CD4-positive, alpha-beta T cell treated with Interleukin-1 beta for 1 hour (primary cell): ENCODE measurements around the gene FRMPD4.

Experiments used
- DNase-seq, 2 donors: peaks; one replicate each; pipeline ENCODE4 v3.0.0-alpha.2; 2020 to 2022

FRMPD4 gene

GRCh38 chrX:12372111-12372510, 233.8 kb downstream of the FRMPD4 start:
- no peak for DNase-seq

DNA sequence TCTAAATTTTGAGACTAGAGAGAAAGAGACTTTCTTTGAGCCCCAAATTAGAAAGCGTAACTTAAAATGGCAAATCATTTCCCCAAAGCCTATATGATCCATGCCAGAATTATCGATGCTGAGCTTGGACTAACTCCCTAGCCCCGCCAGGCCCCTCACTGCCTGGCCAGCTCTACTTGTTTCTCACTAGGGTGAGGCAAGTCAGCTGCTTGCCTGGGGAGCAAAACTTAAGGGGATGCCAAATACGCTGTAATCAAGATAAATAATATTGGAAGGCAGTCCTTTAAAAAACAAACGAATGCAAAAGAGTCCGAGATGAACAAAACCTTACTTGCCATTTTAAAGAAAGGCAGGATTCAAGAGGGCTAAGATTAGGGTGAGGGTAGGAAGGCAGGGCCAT, 236.0 kb downstream of the FRMPD4 start:
- no peak for DNase-seq

GRCh38 chrX:12378253-12378652, 240.0 kb downstream of the FRMPD4 start:
- no peak for DNase-seq

- DNase-seq: no peak
These were observed 240.4 kb downstream of the FRMPD4 start for GRCh38 chrX:12378706-12379105.

GRCh38 chrX:12379671-12380070, 241.4 kb downstream of the FRMPD4 start:
- no peak for DNase-seq

GRCh38 chrX:12383196-12383595, 244.9 kb downstream of the FRMPD4 start:
- DNase-seq: no peak

- no peak for DNase-seq
These were observed 252.0 kb downstream of the FRMPD4 start for GRCh38 chrX:12390301-12390700.

DNA sequence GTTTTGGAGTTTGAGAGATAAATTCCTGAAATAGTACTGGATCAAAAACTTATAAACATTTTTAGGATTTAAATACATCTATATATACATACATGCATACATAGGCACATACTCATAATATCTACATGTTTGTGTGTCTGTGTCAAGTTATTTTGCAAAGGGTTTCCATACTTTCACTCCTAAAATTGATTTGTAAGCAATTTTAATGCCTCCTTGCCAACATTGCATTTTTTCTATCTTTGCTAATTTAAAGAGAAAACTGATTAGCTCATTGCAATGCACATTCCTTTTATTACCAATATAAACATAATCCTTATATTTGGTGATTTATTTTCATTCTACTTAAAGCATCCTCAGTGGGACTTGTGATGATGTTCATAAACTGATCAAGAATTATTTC, 258.3 kb downstream of the FRMPD4 start:
- no peak for DNase-seq

DNA sequence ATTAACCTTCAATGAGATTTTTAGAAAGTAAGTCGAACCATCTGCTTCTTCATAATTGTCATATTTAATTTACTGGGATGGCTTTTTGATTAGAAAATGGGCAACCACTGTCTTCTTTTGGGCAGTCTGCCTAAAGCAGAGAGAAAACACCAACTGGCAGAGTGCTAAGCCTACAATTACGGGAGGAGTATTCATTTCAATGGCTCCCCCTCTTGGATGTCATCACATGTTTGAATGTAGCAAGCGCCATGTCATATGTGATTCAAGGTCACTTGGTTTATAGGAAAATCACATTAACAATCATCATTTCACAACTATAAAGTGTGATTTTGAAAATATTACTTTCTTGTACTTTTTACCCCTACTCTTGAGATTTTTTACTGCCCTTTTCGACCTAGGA, 261.9 kb downstream of the FRMPD4 start:
- no peak for DNase-seq

- DNase-seq: no peak
These were observed 263.0 kb downstream of the FRMPD4 start for GRCh38 chrX:12401252-12401651.

DNA sequence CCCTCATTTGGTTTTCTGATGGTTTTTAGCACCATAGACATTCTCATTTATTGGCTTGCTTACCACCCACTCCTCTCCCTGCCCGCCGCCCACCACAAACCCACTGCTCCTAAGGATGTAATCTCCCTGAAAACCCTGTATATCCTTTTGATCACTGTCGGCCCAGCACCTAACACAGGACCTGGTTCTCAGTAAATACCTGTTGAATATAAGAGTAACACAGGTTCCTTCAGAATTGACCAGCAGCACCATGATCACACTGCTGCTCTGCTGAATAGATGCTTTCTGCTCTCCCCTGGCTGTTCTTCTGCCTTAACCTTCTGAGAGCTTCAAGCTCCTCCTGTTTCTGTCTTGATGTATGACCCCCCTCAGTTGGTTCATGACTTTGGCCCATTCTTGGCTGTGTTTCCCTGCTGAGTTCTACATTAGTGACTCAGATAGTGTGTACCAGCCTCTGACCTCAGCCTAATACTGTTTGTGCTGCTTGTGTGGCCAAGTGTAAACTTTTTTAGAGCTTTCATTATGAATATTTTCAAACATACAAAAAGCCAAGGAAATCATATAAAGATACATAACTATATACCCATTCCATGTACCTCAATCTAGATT, 265.3 kb downstream of the FRMPD4 start:
- no peak for DNase-seq

DNA sequence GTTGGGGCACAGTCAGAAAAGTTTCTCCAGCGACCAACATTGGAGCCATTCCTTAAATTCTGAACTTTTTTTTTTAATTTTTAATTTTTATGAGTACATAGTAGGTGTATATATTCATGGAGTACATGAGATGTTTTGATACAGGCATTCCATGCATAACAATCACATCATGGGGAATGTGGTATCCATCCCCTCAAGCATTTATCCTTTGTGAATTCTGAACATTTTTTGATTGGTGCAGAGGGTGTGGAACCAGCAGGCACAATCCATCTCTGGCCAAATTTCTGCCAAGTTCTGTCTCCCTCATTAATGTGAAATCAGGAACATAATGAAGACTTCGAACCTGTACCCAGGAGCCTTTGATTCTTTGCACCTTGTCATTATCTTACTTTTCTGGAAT, 267.0 kb downstream of the FRMPD4 start:
- DNase-seq: no peak

- no peak for DNase-seq
These were observed 272.2 kb downstream of the FRMPD4 start for GRCh38 chrX:12410523-12410922.

DNA sequence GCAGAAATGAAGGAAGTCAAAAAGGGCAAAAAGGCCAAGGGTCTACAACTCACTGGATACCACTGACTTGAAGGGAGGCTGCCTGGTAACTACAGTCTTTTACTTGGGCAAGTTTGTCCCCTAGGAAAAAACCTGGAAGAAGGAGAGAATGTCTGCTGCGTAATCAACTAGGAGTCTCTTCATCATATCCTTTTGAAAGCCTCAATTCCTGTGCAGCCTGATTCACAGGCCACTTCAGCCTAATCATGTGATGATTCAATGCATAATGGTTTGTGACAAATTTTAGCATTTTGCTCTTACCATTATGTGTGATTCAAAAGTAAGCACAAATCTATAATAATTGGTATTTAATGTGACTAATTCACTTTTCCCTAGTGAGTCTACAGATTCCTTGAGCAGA, 273.6 kb downstream of the FRMPD4 start:
- no peak for DNase-seq

- no peak for DNase-seq
These were observed 274.3 kb downstream of the FRMPD4 start for GRCh38 chrX:12412561-12412960.

- no peak for DNase-seq
These were observed 281.3 kb downstream of the FRMPD4 start for GRCh38 chrX:12419591-12419990.

GRCh38 chrX:12421918-12422317, 283.6 kb downstream of the FRMPD4 start:
- DNase-seq: no peak

GRCh38 chrX:12423346-12423745, 285.1 kb downstream of the FRMPD4 start:
- no peak for DNase-seq

- DNase-seq: no peak
These were observed 287.2 kb downstream of the FRMPD4 start for GRCh38 chrX:12425496-12425895.

DNA sequence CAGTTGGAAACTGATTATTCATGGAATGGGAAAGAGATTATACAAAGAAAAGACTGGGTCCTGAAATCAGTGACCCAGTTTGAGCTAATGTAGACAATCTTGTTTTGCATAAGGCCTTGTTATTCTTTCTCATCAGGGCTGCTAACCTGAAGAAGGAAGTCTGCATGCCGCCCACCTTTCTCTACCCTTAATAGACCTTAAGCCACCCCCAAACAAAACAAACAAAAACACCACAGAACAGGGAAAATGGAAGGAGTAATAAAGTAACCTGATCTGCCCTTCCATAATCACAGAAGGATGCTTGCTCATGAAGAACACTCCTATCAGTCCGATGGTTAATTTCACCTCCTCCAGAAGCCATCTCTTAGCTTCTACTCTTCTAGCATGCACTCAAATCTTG, 288.1 kb downstream of the FRMPD4 start:
- DNase-seq: no peak

- DNase-seq: no peak
These were observed 296.2 kb downstream of the FRMPD4 start for GRCh38 chrX:12434493-12434892.

DNA sequence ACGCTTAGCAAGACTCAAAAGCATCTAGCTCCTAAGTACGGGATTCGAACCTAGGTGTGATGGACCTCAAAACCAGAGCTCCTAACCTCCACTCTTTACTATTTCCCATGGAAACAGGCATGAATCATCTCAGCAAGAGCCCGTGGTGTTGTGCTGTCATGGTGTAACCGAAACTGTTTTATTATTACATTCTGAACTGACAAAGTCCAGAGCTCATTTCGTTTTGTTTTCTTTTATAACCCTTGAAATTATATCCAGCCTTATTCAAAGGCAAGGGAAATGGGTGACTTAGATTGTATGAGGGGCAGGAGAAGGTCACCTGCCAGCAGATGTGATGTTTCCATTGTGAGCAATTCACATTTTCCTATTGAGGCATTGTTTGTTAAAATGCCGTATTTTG, 301.1 kb downstream of the FRMPD4 start:
- no peak for DNase-seq

- no peak for DNase-seq
These were observed 302.0 kb downstream of the FRMPD4 start for GRCh38 chrX:12440246-12440645.

DNA sequence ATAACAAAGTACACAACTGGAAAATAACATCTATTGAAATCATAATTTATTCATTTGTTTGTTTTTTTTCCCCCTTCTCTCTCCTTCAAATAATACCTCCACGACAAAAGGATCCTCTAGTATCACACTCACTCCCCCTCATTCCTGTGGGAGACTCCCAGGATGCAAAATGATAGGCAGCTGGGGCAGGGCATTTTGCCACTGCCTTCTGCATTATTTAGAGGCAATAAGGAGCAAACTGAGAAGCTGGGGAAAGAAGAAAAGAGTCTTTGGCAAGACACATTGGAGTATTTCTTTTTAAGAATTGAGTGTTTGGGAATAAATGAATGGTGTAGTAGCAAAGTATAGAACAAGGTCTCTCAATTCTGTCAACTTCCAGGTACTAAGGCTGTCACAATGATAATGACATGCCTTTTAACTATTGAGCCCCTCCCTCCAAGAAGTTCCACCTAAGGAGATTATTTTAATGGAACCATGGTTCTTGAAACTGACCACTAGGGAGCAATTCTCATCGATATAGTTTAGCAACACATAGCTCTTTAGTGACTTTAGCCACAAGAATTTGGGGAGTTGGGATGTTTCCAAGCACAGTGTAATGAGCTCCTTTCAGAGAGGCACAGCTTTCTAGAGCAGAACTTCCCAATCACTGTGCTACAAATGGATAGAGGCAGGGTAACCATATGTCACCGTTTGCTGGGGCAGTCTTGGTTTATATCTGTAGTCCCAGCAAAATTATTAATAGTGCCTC, 303.3 kb downstream of the FRMPD4 start:
- no peak for DNase-seq

- DNase-seq: no peak
These were observed 305.3 kb downstream of the FRMPD4 start for GRCh38 chrX:12443534-12444098.
